T1000 (cell line): ENCODE measurements around the gene SNX22.

ENCODE experiments used
- DNase-seq: peaks from one replicate; lab custom pipeline; 2025; ENCODE audit warnings: mixed read lengths; lab: John Stamatoyannopoulos, UW

SNX22 gene

DNA sequence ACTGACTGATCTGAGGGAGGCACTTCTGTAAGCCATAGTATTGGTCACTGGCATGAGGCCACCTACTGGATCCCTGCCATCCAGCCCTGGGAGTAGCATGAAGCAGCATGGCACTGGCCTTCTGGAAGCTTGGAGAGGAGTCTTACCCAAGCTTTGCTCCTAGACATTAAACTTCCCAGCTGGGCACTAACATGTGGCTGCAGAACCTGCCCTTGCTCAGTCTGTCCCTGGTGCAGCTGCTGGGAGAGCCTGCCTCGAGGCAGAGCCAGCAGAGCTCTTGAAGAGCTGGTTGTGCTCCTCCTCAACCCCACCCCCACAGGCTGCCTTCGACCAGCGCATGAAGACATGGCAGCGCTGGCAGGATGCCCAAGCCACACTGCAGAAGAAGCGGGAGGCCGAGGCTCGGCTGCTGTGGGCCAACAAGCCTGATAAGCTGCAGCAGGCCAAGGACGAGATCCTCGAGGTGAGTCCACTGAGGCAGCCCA lies 17.1 kb upstream of the SNX22 start:
- no peak for DNase-seq

DNA sequence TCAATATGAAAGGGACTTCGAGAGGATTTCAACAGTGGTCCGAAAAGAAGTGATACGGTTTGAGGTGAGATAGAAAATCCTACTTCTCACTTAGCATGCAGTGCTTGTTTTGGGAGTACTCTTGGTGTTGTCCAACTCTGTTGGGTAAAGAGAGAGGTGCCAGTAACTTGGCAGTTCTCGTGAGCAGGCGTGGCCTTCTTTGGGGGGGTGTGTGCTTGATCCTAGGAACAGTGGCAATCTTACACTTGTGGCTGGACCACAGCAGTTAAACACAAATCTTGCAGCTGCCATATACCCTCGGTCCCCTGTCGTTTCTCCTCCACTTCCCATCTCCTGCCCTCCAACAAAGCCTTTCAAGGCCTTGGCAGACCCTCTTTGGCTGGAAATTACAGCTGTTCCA lies 15.2 kb upstream of the SNX22 start:
- DNase-seq, result no peak

DNA sequence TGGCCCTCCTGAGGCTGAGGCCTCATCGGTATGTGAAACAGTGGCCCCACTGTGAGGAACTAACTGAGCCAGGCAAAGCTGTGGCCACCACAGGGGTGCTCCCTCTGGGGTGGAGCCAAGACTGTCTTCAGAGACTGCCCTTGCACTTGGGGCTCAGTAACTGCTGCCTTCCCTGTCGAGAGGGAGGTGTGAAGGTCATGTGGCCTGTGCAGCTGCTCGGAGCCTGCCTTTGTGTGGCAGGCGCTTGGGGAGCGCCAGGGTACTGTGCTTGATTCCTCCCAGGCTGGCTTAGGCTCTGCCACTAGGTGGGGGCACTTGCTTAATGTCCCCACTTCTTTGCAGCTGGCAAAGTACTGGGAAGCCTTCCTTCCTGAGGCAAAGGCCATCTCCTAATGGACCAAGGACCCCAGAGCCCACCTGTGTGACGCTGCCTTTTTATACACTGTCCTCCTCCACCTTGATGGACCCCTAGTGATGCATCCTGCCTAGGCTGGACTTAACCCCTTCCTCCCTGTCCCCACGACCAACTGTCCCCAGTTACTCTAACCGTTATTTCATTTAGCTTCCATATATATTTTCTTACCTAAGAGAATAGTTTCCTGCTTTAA lies 14.2 kb upstream of the SNX22 start:
- DNase-seq, result no peak

- no peak for DNase-seq
Observed at GRCh38 chr15:64138331-64138941, 13.1 kb upstream of the SNX22 start.

DNA sequence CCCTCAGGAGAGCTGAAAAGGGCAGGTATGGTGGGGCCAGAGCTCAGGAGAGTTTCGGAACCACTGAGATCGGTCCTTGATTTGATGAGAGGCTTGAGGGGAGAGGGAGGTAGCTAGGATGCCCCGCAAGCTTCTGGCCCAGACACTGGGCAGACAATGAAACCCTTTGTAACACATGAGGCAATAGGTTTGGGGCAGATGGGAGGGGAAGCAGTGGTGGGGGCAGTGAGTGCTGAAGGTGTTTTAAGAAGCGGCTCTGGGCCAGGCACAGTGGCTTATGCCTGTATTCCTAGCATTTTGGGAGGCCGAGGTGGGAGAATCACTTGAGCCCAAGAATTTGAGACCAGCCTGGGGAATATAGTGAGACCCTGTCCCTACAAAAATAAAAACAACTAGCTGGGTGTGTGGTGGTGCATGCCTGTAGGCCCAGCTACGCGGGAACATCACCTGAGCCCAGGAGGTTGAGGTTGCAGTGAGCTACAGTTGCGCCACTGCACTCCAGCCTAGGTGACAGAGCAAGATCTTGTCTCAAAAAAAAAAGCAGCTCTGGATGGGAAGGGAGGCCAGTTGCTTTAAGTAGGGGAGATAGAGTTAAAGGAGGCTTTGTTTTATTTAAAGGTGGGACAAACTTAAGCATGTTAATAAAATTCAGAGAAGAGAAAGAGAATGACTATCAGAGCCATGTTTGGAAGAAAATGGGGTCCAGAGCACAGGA lies 9.6 kb upstream of the SNX22 start:
- DNase-seq, result no peak

GRCh38 chr15:64143276-64143675 lies 8.3 kb upstream of the SNX22 start:
- no peak for DNase-seq

DNA sequence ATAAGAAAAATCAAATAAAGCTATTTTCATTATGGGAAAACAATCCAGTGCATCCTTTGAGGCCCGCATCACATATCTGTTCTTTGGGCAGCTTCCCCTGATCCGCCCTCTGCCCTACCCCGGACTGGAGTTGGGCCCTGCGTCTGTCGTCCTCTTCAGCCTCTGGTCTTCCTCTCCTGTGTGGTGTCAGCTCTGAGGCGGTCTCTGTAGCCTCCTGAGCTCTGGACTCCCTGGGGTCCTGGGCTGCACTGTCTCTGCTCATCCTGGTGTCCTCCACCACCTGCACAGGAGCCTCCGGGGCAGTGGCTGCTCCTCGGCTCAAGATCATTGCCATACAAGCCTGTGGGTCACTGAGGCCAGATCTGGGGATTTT lies 7.4 kb upstream of the SNX22 start:
- no peak for DNase-seq

DNA sequence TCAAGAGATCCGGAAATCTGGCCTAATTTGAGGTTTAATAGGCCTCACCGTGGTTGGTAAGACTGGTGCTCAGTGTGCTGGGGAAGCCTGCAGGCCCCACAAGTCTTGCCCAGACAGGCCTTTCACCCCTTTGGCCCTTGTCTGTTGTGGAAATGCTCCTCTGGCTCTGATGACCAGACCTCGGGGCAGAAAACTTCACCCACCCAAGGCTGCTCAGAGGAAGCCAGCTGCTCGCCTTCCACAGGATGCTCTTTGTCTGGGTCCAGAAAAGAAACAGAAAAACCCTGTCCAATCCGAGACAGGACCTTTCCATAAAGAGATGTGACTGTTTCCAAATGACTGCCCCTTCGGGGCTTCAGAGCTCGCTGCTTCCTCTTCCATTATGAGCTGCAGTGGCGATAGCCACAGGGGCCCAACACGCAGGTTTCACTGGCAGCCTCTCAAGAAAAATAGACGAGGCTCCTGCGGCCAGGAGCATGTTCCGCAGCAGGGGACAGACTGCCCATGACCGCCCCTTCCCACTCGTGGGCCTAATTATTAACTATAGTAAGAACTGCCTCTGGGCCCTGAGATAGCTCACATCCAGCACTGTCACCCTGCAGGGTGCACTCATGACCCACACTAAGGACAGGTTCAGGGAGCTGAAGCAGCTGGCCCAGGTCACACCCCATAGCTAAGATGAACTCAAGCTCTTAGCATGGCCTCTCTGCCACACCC lies 6.8 kb upstream of the SNX22 start:
- DNase-seq, result no peak

DNA sequence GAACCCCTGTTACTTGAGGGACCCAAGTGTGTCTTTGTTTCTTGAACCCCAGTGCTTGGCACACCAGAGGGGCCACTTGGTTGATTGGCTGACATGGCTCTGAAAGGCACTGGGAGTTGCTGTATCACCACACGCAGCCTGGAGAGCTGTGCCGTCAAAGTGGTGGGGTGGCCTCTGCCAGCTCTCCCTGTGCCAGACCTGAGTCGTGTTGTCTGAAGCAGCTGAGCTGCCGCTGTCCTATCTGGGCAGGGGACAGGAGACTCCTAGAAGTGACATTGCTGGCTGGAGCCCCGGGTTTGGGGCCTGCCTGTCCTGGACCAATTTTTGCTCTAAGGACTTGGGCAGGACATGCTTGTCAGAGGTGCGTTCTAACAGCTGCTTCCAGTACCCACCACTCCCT lies 5.5 kb upstream of the SNX22 start:
- no peak for DNase-seq

DNA sequence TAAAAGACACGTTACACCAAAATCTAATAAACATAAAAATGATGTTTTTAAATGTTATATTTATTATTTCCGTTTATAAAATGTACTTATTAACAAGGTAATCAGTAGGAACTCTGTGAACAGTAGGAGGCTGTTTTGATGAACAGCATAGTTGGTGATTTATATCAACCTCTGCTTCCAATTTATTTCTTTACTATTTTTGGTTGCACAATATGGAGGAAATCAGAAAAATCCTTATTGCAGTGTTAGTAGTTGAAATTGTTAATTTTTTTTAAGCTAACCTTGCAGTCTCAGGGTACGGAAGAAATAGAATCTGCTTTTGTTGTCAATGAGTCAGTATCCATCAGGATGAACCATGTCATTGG lies 5.0 kb upstream of the SNX22 start:
- DNase-seq, result no peak

DNA sequence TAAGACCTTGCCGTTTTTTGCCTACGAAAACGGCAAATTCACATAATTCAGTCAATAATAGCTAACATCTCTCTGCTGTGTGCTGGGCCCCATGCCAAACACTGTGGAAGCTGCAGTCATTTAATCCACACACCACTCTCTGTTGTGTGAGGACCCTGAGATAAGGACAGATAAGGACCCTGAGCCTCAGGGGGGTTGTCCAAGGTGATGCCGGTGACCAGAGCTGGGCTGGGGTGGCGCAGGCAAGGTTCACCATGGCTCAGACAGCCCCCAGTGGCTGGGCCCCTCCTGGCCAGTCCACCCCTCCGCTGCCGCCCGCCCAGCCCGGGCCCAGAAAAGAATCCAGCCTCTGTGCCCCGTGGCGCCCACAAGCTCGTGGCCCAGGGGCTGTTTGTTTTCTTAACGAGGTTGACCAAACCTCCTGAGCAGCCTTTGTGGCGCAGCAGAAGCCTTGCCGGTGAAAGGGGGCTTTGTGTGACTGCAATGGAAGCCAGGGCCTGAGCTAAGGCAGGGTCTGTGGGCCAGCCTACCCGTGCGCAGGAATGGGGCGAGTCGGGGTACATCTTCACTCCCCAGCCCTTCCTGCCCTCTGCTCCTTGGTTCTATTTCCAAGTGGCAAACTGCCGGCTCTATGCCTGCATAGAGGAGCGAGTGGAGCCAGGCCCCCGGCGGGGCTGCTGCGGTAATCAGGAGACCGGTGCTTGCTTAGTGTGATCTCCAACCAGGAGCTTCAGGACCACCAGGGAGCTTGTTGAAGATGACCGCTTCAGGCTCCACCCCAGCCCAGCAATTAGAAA lies 4.4 kb upstream of the SNX22 start:
- no peak for DNase-seq

DNA sequence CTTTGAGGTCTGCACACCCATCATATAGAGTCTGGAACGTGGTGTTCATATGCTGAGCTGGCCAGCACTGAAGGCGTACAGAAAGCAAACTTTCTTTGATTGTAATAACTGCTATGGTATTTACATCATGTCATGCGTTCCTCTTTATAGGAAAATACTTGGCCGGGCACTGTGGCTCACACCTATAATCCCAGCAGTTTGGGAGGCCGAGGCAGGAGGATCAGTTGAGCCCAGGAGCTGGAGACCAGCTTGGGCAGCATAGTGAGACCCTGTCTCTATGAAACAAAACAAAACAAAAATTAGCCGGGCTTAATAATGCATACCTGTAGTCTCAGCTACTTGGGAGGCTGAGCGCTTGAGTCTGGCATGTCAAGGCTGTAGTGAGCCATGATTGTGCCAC lies 3.4 kb upstream of the SNX22 start:
- DNase-seq, result no peak

DNA sequence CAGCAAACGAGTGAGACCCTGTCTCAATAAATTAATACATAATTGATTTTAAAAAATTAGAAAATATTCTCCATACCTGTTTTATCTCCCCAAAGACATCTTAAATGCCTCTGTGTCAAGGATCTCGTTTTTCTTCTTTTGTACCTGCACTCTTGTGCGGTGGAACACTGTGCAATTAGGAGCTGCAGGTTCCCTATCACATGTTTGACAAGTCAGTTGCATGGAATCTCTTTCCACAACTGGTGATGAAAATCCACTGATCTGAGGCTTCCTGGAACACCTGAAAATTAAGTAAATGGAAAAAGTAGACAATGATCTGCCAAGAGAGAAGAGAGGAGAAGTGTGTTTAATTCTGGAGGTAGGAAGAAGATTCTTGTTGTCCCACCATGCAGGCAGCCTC lies 3.0 kb upstream of the SNX22 start:
- DNase-seq, result no peak

DNA sequence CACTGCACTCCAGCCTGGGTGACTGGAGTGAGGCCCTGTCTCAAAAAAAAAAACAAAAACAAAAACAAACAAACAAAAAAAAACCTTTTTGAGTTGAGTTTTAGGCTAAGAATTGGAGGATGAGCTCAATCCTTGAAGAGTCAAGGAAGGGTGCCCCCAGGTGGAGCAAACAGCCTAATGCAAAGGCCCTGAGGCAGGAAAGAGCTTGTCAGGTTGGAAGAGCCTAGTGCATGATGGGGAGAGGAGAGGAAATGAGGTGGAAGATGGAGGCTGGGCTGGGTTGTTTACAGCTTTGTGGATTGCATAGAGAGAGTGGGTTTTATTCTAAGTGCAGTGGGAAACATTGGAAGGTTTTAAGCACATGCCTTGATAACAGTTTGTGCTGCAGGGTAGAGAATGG lies 2.1 kb upstream of the SNX22 start:
- no peak for DNase-seq

DNA sequence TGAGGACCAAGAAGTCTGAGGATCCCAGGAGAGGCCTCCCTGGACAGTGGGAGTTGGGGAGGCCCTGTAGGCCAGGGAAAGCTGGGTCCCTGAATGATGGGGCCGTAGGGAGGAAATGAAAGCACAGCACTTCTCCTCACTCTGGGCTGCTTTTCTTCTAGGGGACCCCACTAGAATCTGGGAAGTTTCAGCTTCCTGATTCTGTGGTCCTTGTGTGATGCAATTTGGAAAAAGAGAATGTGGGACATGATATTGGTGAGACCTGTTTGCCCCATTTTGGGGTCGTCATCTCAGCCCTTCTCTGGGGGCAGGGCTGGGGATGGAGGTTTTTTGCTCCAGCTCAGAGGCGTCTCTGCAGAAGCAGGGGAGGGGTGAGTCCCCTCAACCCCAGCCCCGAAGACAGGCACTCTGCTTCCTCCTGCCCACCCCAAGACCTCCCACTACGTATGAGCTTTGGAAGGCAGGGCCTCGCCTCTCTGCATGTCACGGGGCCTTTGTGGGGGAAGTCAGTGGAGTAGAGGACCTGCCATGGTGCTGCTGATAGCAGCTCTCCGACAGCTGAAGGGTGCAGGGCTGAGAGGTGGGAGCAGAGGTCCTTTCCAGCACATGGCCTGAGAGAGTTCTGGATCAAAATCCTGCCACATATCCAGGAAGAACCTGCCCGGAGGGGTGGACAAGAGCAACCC lies 1.5 kb upstream of the SNX22 start:
- no peak for DNase-seq

GRCh38 chr15:64152507-64153387 lies 1.2 kb downstream of the SNX22 start:
- DNase-seq, result no peak

DNA sequence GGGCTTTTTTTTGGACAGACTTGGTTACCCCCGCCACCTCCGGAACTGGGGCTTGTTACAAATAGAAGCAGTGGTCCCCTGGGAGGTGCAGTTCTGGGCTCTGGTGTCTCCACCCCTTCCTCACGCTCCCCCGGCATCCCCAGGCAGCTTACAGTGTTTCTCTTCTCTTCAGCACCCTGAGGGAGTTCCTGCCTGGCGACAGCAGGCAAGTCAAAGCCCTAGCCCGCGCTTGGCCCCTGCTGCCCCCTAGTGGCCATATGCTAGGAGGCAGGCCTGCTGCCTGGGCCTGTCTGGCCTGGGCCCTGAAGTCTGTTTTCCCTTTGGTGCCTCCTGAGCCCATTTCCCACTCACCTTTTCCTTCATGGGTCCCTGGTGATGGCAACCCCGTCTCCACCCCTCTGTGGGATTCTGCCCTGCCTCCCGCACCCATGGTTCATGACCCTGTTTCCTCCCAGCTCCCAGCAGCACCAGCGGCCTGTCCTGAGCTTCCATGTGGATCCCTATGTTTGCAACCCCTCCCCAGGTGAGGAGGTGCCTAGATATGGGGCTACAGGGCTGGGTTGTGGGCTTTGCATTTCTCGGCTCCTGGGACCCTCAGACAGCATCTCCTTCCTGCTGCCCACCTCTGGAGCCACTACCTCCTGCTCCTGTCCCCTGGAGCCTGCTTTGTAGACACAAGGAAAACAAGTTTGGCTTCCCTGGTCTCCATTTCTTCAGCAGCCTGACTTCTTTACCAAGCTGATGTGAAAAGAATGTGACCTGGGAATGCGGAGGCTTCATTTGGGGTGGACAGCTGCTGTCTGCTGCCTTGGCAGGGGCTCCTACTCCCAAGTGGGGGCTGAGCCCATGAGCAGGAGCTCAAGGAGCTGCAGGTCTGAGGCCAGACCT lies 2.2 kb downstream of the SNX22 start:
- peak; percentile 76 for DNase-seq

DNA sequence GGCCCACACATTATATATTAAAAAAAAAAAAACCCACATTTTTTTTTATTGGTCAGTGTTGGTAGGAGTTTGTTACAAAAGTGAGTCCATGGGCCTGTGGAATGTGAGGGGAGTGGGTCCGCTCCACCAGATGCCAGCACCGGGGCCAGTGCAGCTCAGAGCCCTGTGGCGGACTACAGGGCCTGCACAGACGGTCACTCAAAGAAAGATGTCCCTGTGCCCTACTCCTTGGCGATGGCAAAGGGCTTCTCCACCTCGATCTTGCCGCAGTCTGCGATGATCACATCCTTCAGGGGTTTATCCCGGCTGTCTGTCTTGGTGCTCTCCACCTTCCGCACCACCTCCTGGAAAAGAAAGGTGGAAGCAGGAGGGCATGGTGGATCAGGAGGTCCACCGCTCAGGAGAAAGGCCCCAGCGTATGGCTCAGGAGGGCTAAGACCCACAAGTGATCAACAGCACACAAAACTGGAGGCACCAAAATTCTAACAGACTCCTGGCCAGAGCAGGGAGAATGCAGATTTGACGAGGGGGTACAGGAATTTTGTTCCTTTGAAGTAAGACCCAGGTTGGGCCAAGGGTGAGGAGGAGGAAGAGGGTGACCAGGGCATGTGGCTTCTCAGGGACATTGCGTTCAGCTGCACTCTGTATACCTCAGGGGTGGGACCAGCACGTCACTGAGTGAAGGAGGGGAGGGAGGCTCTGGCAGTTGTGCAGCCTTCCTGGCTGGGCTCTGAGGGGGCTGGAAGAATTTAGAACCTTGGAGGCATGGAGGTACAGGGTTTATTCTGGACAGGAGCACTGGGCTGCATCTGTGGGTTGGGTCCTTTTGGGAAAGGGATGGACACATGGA lies 4.5 kb downstream of the SNX22 start:
- DNase-seq, result no peak
